Lower leg skin (tissue), 4 donors: ENCODE results near the gene ARHGAP33. TPM values are rescaled to one million over a fixed set of nuclear protein-coding genes. Genes with fewer than 3 reads are reported as not detected.

Source experiments
- DNase-seq, 2 donors: peaks; one replicate each; pipeline ENCODE4 v3.0.0-alpha.2; 2019; ENCODE audit warnings: low spot score in 2 of 2
- H3K4me3 ChIP-seq: fragments of 200-600 bp; sonication (generic); 2 replicates; pipeline ENCODE4 v1.5.1; 2017; ENCODE audit warnings: mild to moderate bottlenecking, low read depth; ENCODE audit not compliant: poor library complexity, severe bottlenecking
- CTCF ChIP-seq, 3 donors: fragments of 450-650 bp; IDR thresholded peaks; one replicate each; pipeline ENCODE4 v1.5.1; 2016; ENCODE audit warnings: antibody characterized with exemption in 3 of 3, mild to moderate bottlenecking in 3 of 3, moderate library complexity in 2 of 3
- POLR2A ChIP-seq, 2 donors: fragments of 450-650 bp; IDR thresholded peaks; one replicate each; pipeline ENCODE4 v1.6.1; 2016 to 2017; ENCODE audit warnings: antibody characterized with exemption in 2 of 2, mild to moderate bottlenecking in 1 of 2, moderate library complexity in 1 of 2
- whole genome bisulfite sequencing, 2 donors: methylation state at CpG; one replicate each; pipeline ENCODE4 v1.1.5; 2018; 5-methylcytosine and 5-hydroxymethylcytosine counted together
- intact Hi-C: fragments of 100-400 bp; cut with DNase I; formaldehyde crosslinking; loops from one replicate; pipeline ENCODE4 v1.15.0; 2023; ENCODE audit warnings: low total_unique reads
- total RNA-seq, 4 donors: library from RNA; depleted of rRNA; stranded (reverse); fragments of >200 nt; gene quantifications; one replicate each; pipeline ENCODE4 v1.1.0, GENCODE V29; 2016

The ARHGAP33 gene
- total RNA-seq, 4 donors from 2014 or later = 3.6 to 25.7 (median 13.8) TPM

DNA sequence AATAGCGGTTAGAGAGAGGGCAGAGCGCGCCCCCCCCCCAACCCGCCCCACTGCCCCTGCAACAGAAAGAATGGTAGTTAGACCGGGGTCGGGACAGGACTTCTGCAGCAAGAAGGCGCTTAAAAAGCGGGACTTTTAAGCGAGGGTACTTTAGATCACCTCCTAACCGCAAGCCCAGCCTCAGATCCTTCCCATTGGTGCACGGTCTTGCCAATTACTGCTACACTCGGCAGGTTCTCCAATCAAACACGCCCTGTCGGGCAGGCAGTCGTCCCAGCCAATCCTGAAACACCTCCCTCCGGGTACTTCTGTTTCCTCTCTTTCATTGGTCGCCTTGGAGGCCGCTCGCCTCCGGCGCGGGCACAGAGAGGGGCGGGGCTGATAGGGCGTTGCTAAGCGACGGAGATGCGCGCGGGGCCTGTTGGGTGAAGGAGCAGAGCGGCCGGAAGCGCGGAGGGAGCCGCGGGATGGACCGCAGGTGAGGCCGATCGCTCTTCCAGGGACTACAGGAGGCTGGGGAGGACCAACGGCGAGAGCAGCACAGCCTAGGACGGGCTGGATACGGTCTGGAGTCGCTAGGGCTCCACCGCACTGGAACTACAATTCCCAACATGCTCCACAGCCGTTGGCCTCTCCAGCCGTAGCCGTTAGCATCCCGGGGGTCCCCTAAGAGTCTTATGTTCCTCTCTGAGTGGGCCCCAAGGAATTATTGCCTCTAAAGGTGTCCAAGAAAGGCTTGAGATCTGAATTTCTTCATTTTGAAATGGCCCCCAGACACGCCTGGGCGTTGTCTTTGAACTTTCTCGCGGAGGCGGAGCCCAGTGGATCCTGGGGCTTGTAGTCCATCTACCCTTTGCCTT is 17.4 kb upstream of the ARHGAP33 start, which contains the start of gene PROSER3:
Gene PROSER3 (plus strand): TSS at position 428 of the 860 bp plus-strand sequence. CDS start 40 bp downstream, at position 468.
- intact Hi-C loops = no loop called here
- WGBS, 2 donors = 1 to 2% methylated on average over 38 to 42 of the region's 53 CpGs
- peak within 1 kb of the TSS; percentile 64 for H3K4me3 ChIP-seq
- DNase-seq = peak; percentile 99 to 100
- TF ChIP-seq POLR2A (IDR thresholded peaks at IDR 0.05) = no peak
- TF ChIP-seq CTCF (IDR thresholded peaks at IDR 0.05) = no peak

GRCh38 chr19:35759697-35760096 is 15.7 kb upstream of the ARHGAP33 start:
- TF ChIP-seq POLR2A (IDR thresholded peaks at IDR 0.05) = no peak
- TF ChIP-seq CTCF (IDR thresholded peaks at IDR 0.05) = no peak
- intact Hi-C loops = no loop called here
- WGBS, 2 donors = 88 to 89% methylated on average over 2 of the region's 2 CpGs
- DNase-seq = no peak
- H3K4me3 ChIP-seq = no peak overlapping the region

DNA sequence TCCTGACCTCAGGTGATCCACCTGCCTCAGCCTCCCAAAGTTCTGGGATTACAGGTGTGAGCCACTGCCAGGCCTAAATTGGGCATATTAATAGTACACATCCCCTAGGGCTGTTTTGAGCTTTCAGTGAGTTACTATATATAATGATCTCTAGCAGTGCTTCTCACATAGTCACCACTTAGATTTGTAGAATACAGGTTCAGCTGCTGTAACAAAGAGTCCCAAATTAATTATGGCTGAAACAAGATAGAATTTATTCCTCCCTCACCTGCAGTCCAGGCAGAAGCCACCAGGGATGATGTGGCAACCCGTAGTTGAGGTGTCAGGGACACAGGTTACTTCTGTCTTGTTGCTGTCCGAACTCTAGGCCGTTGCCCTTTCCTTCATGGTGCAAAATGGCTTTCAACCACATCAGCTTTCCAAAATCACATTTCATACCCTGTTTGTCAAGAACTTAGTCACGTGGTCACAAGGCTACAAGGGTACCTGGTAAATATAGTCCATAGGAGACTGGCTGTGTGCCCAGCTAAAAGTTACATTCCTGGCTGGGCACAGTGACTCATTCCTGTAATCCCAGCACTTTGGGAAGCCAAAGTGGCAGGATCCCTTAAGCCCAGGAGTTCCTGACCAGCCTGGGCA is 14.5 kb upstream of the ARHGAP33 start:
- no peak overlapping the region for H3K4me3 ChIP-seq
- DNase-seq = no peak
- intact Hi-C loops = no loop called here
- WGBS, 2 donors = 92 to 96% methylated on average over 4 of the region's 4 CpGs
- TF ChIP-seq POLR2A (IDR thresholded peaks at IDR 0.05) = no peak
- no peak for TF ChIP-seq CTCF (IDR thresholded peaks at IDR 0.05)

- intact Hi-C loops = no loop called here
- TF ChIP-seq CTCF (IDR thresholded peaks at IDR 0.05) (no peak), POLR2A (IDR thresholded peaks at IDR 0.05) (no peak)
Observed at GRCh38 chr19:35764432-35765315, 10.7 kb upstream of the ARHGAP33 start.

DNA sequence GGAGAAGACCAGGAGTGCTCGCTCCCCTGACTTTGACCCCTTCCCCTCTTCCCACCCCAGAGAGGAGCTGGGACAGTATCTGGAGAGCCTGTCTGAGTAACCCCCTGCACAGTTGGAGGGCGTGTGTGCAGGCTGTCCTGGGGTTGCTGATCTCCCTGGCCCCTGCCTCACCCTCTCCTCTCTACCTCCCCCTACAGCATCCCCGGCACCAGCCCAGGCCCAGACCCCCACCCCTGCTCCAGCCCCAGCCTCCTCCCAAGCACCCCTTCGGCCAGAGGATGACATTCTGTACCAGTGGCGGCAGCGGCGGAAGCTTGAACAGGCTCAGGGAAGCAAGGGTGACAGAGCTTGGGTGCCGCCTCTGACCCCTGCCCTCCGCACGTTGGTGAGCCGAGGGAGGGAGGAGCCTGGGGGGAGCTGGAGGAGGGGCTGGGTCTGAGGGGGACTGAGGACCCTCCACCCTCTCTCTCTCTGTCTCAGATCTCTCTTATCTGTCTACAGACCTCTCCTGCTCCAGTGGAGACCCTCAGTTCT is 8.7 kb upstream of the ARHGAP33 start:
- WGBS, 2 donors = 80 to 89% methylated on average over 11 of the region's 11 CpGs
- no peak overlapping the region for H3K4me3 ChIP-seq
- DNase-seq = no peak
- intact Hi-C loops = no loop called here
- TF ChIP-seq CTCF (IDR thresholded peaks at IDR 0.05) (no peak), POLR2A (IDR thresholded peaks at IDR 0.05) (no peak)

More at GRCh38 chr19:35764432-35765315, 10.7 kb upstream of the ARHGAP33 start:
- no peak overlapping the region for H3K4me3 ChIP-seq
- 93 to 95% methylated on average over 17 of the region's 17 CpGs for WGBS, 2 donors
- DNase-seq = no peak
